Keratinocyte (primary cell): Measurements from ENCODE around the gene GTF3C4. TPM values are rescaled to one million over a fixed set of nuclear protein-coding genes. Genes with fewer than 3 reads are reported as not detected.

ENCODE experiments used
- DNase-seq: peaks from one replicate; pipeline ENCODE4 v3.0.0-alpha.2; 2011; ENCODE audit warnings: low read depth, missing footprints, low spot score
- FAIRE-seq: peaks from 2 replicates; lab custom pipeline; 2011; peaks lifted over from hg19 to GRCh38; lab: Jason Lieb, UNC
- H2AFZ ChIP-seq: 2 replicates; pipeline ENCODE4 v1.6.0; 2012; ENCODE audit warnings: low read length, control low read depth, inconsistent platforms; ENCODE audit not compliant: control insufficient read depth
- H3K27ac ChIP-seq: 2 replicates; pipeline ENCODE4 v1.5.1; 2011; ENCODE audit warnings: low read length; ENCODE audit not compliant: control insufficient read depth, insufficient read depth
- H3K27me3 ChIP-seq: 3 replicates; pipeline ENCODE4 v1.6.0; 2011; ENCODE audit warnings: low read length; ENCODE audit not compliant: control insufficient read depth, insufficient read depth; ENCODE audit errors: extremely low read depth
- H3K36me3 ChIP-seq, 2 experiments: 2 replicates in 1 of 2; 3 replicates in 1 of 2; pipeline ENCODE4 v1.5.1; 2011; ENCODE audit warnings: low read length in 2 of 2, mild to moderate bottlenecking in 1 of 2; ENCODE audit not compliant: control insufficient read depth in 2 of 2, insufficient read depth in 2 of 2; ENCODE audit errors: extremely low read depth in 1 of 2
- H3K4me1 ChIP-seq: 3 replicates; pipeline ENCODE4 v1.5.1; 2011; ENCODE audit warnings: low read length; ENCODE audit not compliant: control insufficient read depth, insufficient read depth; ENCODE audit errors: extremely low read depth
- H3K4me2 ChIP-seq: 3 replicates; pipeline ENCODE4 v1.6.0; 2011; ENCODE audit warnings: low read depth, low read length; ENCODE audit not compliant: control insufficient read depth, insufficient read depth; ENCODE audit errors: extremely low read depth
- H3K4me3 ChIP-seq, 3 experiments: fragments of 200-600 bp in 1 of 3; sonication (generic) in 1 of 3; 2 replicates in 2 of 3; 3 replicates in 1 of 3; pipeline ENCODE4 v1.5.1; 2011 to 2016; ENCODE audit warnings: low read length in 3 of 3, mild to moderate bottlenecking in 3 of 3, control low read depth in 2 of 3, inconsistent platforms in 1 of 3, low read depth in 1 of 3, mixed read lengths in 1 of 3, mixed run types in 1 of 3, moderate library complexity in 1 of 3; ENCODE audit not compliant: control insufficient read depth in 2 of 3, insufficient read depth in 2 of 3; ENCODE audit errors: extremely low read depth in 1 of 3
- H3K79me2 ChIP-seq: 2 replicates; pipeline ENCODE4 v1.6.0; 2012; ENCODE audit warnings: low read length; ENCODE audit not compliant: control insufficient read depth, insufficient read depth
- H3K9ac ChIP-seq: 3 replicates; pipeline ENCODE4 v1.6.0; 2011; ENCODE audit warnings: low read length; ENCODE audit not compliant: control insufficient read depth, insufficient read depth; ENCODE audit errors: extremely low read depth
- H3K9me1 ChIP-seq: 3 replicates; pipeline ENCODE4 v1.6.0; 2011; ENCODE audit warnings: low read length; ENCODE audit not compliant: control insufficient read depth, insufficient read depth; ENCODE audit errors: extremely low read depth
- H3K9me3 ChIP-seq: 2 replicates; pipeline ENCODE4 v1.5.1; 2012; ENCODE audit warnings: low read depth, low read length; ENCODE audit not compliant: control insufficient read depth
- H4K20me1 ChIP-seq: 3 replicates; pipeline ENCODE4 v1.6.0; 2011; ENCODE audit warnings: low read length; ENCODE audit not compliant: control insufficient read depth, insufficient read depth; ENCODE audit errors: extremely low read depth
- CTCF ChIP-seq, 3 experiments: IDR thresholded peaks in 1 of 3; conservative IDR thresholded peaks in 1 of 3; optimal IDR thresholded peaks in 1 of 3; 2 replicates in 2 of 3; 3 replicates in 1 of 3; pipeline versions ENCODE3 to v1.5.1; 2011; ENCODE audit warnings: low read length in 3 of 3, mild to moderate bottlenecking in 3 of 3, moderate library complexity in 2 of 3, control low read depth in 1 of 3, inconsistent platforms in 1 of 3; ENCODE audit not compliant: insufficient read depth in 2 of 3; ENCODE audit errors: extremely low read depth in 1 of 3
- EZH2 ChIP-seq: IDR thresholded peaks from one replicate; pipeline ENCODE4 v1.6.1; 2012; ENCODE audit warnings: inconsistent platforms, mild to moderate bottlenecking, low read length, moderate library complexity
- dilution Hi-C: fragments of 300-500 bp; cut with MboI; formaldehyde crosslinking; loops from one replicate; pipeline ENCODE4 v1.7.0; 2020; ENCODE audit warnings: low sequenced_read_pairs; ENCODE audit not compliant: extremely low pct_ligation_motif_present
- polyA plus RNA-seq, 5 experiments: library from polyadenylated mRNA; depleted of rRNA in 3 of 5; stranded (reverse) in 3 of 5; stranded (forward) in 1 of 5; unstranded in 1 of 5; fragments of >200 nt; gene quantifications; 1 replicate in 1 of 5; 2 replicates in 3 of 5; 3 replicates in 1 of 5; pipeline versions ENCODE4 v1.2.1 to v1.2.3, GENCODE V29; 2011 to 2012; ENCODE audit warnings: missing spikeins in 2 of 5, low read depth in 1 of 5, low replicate concordance in 1 of 5

GTF3C4 gene
- polyA plus RNA-seq, 1 donor (not counting 4 experiments of a cell fraction or from before 2014, with no cell fraction given): 7.7 TPM

- H3K4me1 ChIP-seq: no peaks in the 10 kb centered on the region
- no peaks in the 10 kb centered on the region for H3K36me3 ChIP-seq
- H3K9me1 ChIP-seq: no peaks in the 10 kb centered on the region
- FAIRE-seq: no peak
- H3K4me3 ChIP-seq: no peak overlapping the region
- H3K79me2 ChIP-seq: no peaks in the 10 kb centered on the region
- no peak for DNase-seq
- H4K20me1 ChIP-seq: no peaks in the 10 kb centered on the region
- H2AFZ ChIP-seq: no peak overlapping the region
- no peak overlapping the region for H3K4me2 ChIP-seq
- H3K9me3 ChIP-seq: no peaks in the 10 kb centered on the region
- dilution Hi-C loops: no loop called here
- peaks cover 41% of the 10 kb centered on the region for H3K27me3 ChIP-seq
- TF ChIP-seq CTCF (optimal IDR thresholded peaks at IDR 0.05 in 1 of 3, IDR thresholded peaks at IDR 0.05 in 1 of 3, conservative IDR thresholded peaks at IDR 0.05 in 1 of 3; ENCODE audit: extremely low read depth in 1 of 3, insufficient read depth in 2 of 3, low read length in 3 of 3) (no peak), EZH2 (no peak)
- no peak overlapping the region for H3K27ac ChIP-seq
- no peak overlapping the region for H3K9ac ChIP-seq
Observed at GRCh38 chr9:132743931-132744479, 73.7 kb downstream of the GTF3C4 start.

Other genes with a start within 250 kb of the GTF3C4 start
- gene BARHL1, start 87.9 kb upstream of the GTF3C4 start, polyA plus RNA-seq: not detected in 3 replicates
- gene DDX31, start 481 bp upstream of the GTF3C4 start, polyA plus RNA-seq: 18.8 to 25.2 TPM (median 21.0 TPM) in 3 replicates
- gene AK8, start 207.8 kb downstream of the GTF3C4 start, polyA plus RNA-seq: 0.24 to 0.41 TPM (median 0.32 TPM) in 3 replicates
- 2.9 to 4.7 TPM (median 3.6 TPM) in 3 replicates for gene SPACA9, start 208.4 kb downstream of the GTF3C4 start, polyA plus RNA-seq